K562 (cell line): ENCODE data around the gene ST8SIA1. TPM values are rescaled to one million over a fixed set of nuclear protein-coding genes. Genes with fewer than 3 reads are reported as not detected.

ENCODE experiments used
- ATAC-seq: fragments of 200-7000 bp; cut with Tn5 transposase; 3 replicates; pipeline ENCODE4 v1.9.1; 2020; ENCODE audit warnings: moderate library complexity
- BruUV-seq: library from RNA; stranded (reverse); fragments of 400-500 nt; replicated peaks from 2 replicates; lab custom pipeline; 2021; lab: Mats Ljungman, UMichigan
- CTCF ChIA-PET: fragments of 300-600 bp; formaldehyde crosslinking; extraction: SDS; loops from one replicate; lab custom pipeline; 2021; ENCODE audit warnings: low intra/inter-chr PET ratio; lab: Yijun Ruan, JAX
- POLR2A ChIA-PET: fragments of 300-600, 350-650 bp; sonication (Branson Sonifier 250); formaldehyde crosslinking; extraction: SDS; loops from one replicate; lab custom pipeline; 2021; ENCODE audit warnings: antibody characterized with exemption, inconsistent platforms; lab: Yijun Ruan, JAX
- DNase-seq, 4 experiments: peaks; one replicate each; pipeline versions ENCODE4 v3.0.0 to v3.0.0-alpha.2; 2011 to 2018; ENCODE audit warnings: low spot score in 3 of 4, mixed read lengths in 3 of 4; ENCODE audit errors: extremely low read depth in 1 of 4
- FAIRE-seq: peaks from 2 replicates; lab custom pipeline; 2011; peaks lifted over from hg19 to GRCh38; lab: Jason Lieb, UNC
- H2AFZ ChIP-seq: 2 replicates; pipeline ENCODE4 v1.6.0; 2011; ENCODE audit warnings: low read depth, low read length, control low read depth, inconsistent platforms
- H3K27ac ChIP-seq: fragments of 200-600 bp; 3 replicates; pipeline ENCODE4 v1.8.0; 2011; ENCODE audit warnings: low read depth, mild to moderate bottlenecking, control low read depth, inconsistent platforms, low read length, moderate library complexity, mixed read lengths; ENCODE audit errors: extremely low read depth
- H3K27me3 ChIP-seq, 2 experiments: fragments of 300-600 bp in 1 of 2; 2 replicates in 1 of 2; 3 replicates in 1 of 2; pipeline versions ENCODE4 v1.6.0 to v1.8.0; 2011; ENCODE audit warnings: inconsistent platforms in 2 of 2, low read length in 2 of 2, mild to moderate bottlenecking in 1 of 2, mixed read lengths in 1 of 2, moderate library complexity in 1 of 2; ENCODE audit not compliant: control insufficient read depth in 2 of 2, insufficient read depth in 2 of 2
- H3K36me3 ChIP-seq: fragments of 300-600 bp; 3 replicates; pipeline ENCODE4 v1.8.0; 2011; ENCODE audit warnings: mild to moderate bottlenecking, low read length, inconsistent platforms; ENCODE audit not compliant: control insufficient read depth, insufficient read depth
- H3K4me1 ChIP-seq, 2 experiments: fragments of 200-600 bp in 1 of 2; replicated peaks in 1 of 2; 2 replicates in 1 of 2; 3 replicates in 1 of 2; pipeline versions ENCODE4 v1.5.1 to v1.8.0; 2011; ENCODE audit warnings: inconsistent platforms in 2 of 2, low read length in 2 of 2, mild to moderate bottlenecking in 1 of 2, mixed read lengths in 1 of 2, moderate library complexity in 1 of 2; ENCODE audit not compliant: control insufficient read depth in 2 of 2, insufficient read depth in 2 of 2
- H3K4me2 ChIP-seq: 2 replicates; pipeline ENCODE4 v1.6.1; 2011; ENCODE audit warnings: low read length, control low read depth, inconsistent platforms, mixed read lengths; ENCODE audit not compliant: insufficient read depth
- H3K4me3 ChIP-seq: fragments of 200-600 bp; sonication (generic), shearing (Covaris generic); 2 replicates; pipeline ENCODE4 v1.5.1; 2016; ENCODE audit warnings: control low read depth, inconsistent platforms
- H3K79me2 ChIP-seq: fragments of 200-600 bp; 3 replicates; pipeline ENCODE4 v1.8.0; 2011; ENCODE audit warnings: low read length, inconsistent platforms; ENCODE audit not compliant: control insufficient read depth, insufficient read depth
- H3K9ac ChIP-seq, 2 experiments: 2 replicates each; pipeline versions ENCODE4 v1.6.0 to v1.6.1; 2011; ENCODE audit warnings: low read depth in 2 of 2, low read length in 2 of 2, control low read depth in 1 of 2, inconsistent platforms in 1 of 2, mild to moderate bottlenecking in 1 of 2, mixed read lengths in 1 of 2; ENCODE audit not compliant: insufficient read depth in 1 of 2
- H3K9me1 ChIP-seq: one replicate; pipeline ENCODE4 v1.6.0; 2011; ENCODE audit warnings: inconsistent platforms, mild to moderate bottlenecking, low read length, moderate library complexity; ENCODE audit not compliant: control insufficient read depth, insufficient read depth
- H3K9me3 ChIP-seq: replicated peaks from 2 replicates; pipeline ENCODE4 v1.5.1; 2011; ENCODE audit warnings: low read depth, low read length, inconsistent platforms; ENCODE audit not compliant: control insufficient read depth, insufficient read depth
- H4K20me1 ChIP-seq: replicated peaks from 2 replicates; pipeline ENCODE4 v1.6.1; 2011; ENCODE audit warnings: low read length, inconsistent platforms, mixed read lengths; ENCODE audit not compliant: control insufficient read depth, insufficient read depth
- CHCHD3 ChIP-seq: fragments of 250-450 bp; sonication (Bioruptor Pico); IDR thresholded peaks from 2 replicates; pipeline ENCODE4 v2.1.2; 2022; ENCODE audit warnings: mild to moderate bottlenecking
- ESRRA ChIP-seq: fragments of 450-650 bp; IDR thresholded peaks from 2 replicates; pipeline ENCODE4 v1.6.1; 2014; ENCODE audit warnings: low read depth, mild to moderate bottlenecking, moderate library complexity, borderline replicate concordance
- MTA2 ChIP-seq: fragments of 450-650 bp; IDR thresholded peaks from 2 replicates; pipeline ENCODE4 v1.6.1; 2016; ENCODE audit warnings: low read depth
- POLR2A ChIP-seq: fragments of 450-650 bp; conservative IDR thresholded peaks from 2 replicates; pipeline ENCODE4 v1.6.1; 2016
- SP2 ChIP-seq: IDR thresholded peaks from 2 replicates; pipeline ENCODE4 v1.6.1; 2011; ENCODE audit warnings: mild to moderate bottlenecking, low read depth, low read length, moderate library complexity; ENCODE audit not compliant: poor library complexity, severe bottlenecking; ENCODE audit errors: extremely low read depth
- TAF7 ChIP-seq: fragments of 450-650 bp; IDR thresholded peaks from 2 replicates; pipeline ENCODE4 v1.6.1; 2016; ENCODE audit warnings: missing genetic modification characterization, missing compliant biosample characterization
- ZNF134 ChIP-seq: fragments of 250-450 bp; sonication (Bioruptor Pico); conservative IDR thresholded peaks from 2 replicates; pipeline ENCODE4 v1.4.0; 2020
- ZNF282 ChIP-seq: sonication (generic); formaldehyde crosslinking; IDR thresholded peaks from 2 replicates; pipeline ENCODE4 v1.8.1; 2023; ENCODE audit warnings: missing genetic modification reagents
- WGBS: fragments of 100-300 bp; shearing (Covaris generic); methylation state at CpG from one replicate; pipeline ENCODE4 v1.1.6; 2016; ENCODE audit warnings: low coverage, mixed read lengths; ENCODE audit not compliant: insufficient coverage; ENCODE audit errors: missing lambda C conversion rate; 5-methylcytosine and 5-hydroxymethylcytosine counted together
- in situ Hi-C: fragments of 300-500 bp; cut with MboI; formaldehyde crosslinking; loops from 4 replicates; pipeline ENCODE4 v1.15.0; 2018; ENCODE audit warnings: inconsistent platforms, mixed read lengths
- intact Hi-C: fragments of 100-400 bp; cut with micrococcal nuclease; formaldehyde crosslinking; loops from 2 replicates; pipeline ENCODE4 v1.14.2; 2022
- polyA plus RNA-seq, 8 experiments: library from polyadenylated mRNA; depleted of rRNA in 4 of 8; stranded (reverse) in 5 of 8; unstranded in 3 of 8; fragments of >200 nt; fragmentation: Nextera tagmentation in 2 of 8; fragmentation: Illumina TruSeq in 1 of 8; extraction: Ambion mirVana in 2 of 8; extraction: Trizol in 1 of 8; gene quantifications; 2 replicates each; pipeline versions ENCODE4 v1.2.1 to v1.2.3, GENCODE V29; 2011 to 2014; ENCODE audit warnings: inconsistent platforms in 1 of 8, missing spikeins in 1 of 8
- total RNA-seq, 7 experiments: library from RNA; depleted of rRNA in 6 of 7; stranded (reverse); fragments of >200 nt in 6 of 7; fragmentation: Illumina TruSeq in 2 of 7; extraction: Trizol in 2 of 7; gene quantifications; 2 replicates each; pipeline versions ENCODE4 v1.2.1 to v1.2.3, GENCODE V29; 2011 to 2021; ENCODE audit warnings: low replicate concordance in 1 of 7
- TF ChIP-seq, protein P1 (sequence below): fragments of 250-450 bp; sonication (Bioruptor Pico); IDR thresholded peaks from 2 replicates; pipeline ENCODE4 v1.5.0; 2021
- TF ChIP-seq, protein P2 (sequence below): fragments of 450-650 bp; IDR thresholded peaks from 2 replicates; pipeline ENCODE4 v1.6.1; 2017; ENCODE audit warnings: antibody characterized with exemption, mild to moderate bottlenecking
- TF ChIP-seq, protein P3 (sequence below): fragments of 250-450 bp; sonication (Bioruptor Pico); IDR thresholded peaks from 2 replicates; pipeline ENCODE4 v1.8.0; 2021; ENCODE audit warnings: mild to moderate bottlenecking, moderate library complexity
- TF ChIP-seq, protein P4 (sequence below): fragments of 450-650 bp; formaldehyde crosslinking; IDR thresholded peaks from 2 replicates; pipeline ENCODE4 v1.4.0; 2020; ENCODE audit warnings: mild to moderate bottlenecking, mixed read lengths
- TF ChIP-seq, protein P5 (sequence below): IDR thresholded peaks from 2 replicates; pipeline ENCODE4 v1.6.1; 2012; ENCODE audit warnings: low read depth, low read length, improper control_type of control experiment, borderline replicate concordance

Gene ST8SIA1
- total and polyA plus RNA-seq, 9 of the 15 experiments (the other 6 are each of a cell fraction or from before 2014, with no cell fraction given), result 0.86 to 26.3 (median 4.3) TPM

DNA sequence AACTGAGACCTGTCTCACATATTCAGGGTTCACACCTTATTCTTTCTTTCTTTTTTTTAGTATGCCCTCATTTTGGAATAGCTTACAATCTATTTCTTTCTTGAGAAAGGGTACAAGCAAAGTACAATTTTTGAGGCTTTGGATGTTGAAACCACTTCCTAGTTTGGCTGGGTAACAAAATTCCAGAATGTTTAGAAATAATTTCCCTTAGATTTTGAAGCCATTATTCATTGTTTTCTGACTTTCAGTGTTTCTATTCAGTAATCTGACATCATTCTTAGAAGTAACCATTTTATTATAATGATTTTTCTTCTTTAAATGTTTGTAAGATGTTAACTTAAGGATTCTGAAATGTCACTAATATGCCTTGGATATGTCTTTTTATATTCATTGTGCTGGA, 28.2 kb downstream of the ST8SIA1 start (continued):
- TF ChIP-seq, protein P1, sequence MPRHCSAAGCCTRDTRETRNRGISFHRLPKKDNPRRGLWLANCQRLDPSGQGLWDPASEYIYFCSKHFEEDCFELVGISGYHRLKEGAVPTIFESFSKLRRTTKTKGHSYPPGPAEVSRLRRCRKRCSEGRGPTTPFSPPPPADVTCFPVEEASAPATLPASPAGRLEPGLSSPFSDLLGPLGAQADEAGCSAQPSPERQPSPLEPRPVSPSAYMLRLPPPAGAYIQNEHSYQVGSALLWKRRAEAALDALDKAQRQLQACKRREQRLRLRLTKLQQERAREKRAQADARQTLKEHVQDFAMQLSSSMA, result no peak
- TF ChIP-seq SP2 (no peak), CHCHD3 (no peak), ZNF134 (CRISPR knock-in tag) (no peak)
- TF ChIP-seq, all 486 proteins: peak for 0

DNA sequence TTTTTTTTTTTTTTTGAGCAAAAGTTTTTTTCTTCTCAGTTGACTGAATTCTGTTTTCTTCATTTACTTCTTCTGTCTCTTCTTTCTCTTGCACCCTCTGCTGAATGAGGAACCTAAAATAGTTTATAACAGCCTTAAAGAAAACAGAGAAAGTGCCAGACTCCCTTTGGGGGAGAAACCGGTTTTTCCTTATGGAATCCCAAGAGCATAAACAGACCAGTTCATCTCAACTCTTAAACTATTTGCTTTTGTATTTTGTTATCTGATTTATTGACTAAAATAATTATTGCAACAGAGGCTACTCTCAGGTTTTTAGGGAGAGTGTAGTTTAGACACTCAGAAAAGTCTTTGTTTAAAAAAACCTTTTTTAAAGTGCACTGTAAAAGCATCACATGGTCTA, 30.2 kb downstream of the ST8SIA1 start:
- 0% methylated on average over 1 of the region's 1 CpG for WGBS
- POLR2A ChIA-PET, result no interaction called here
- intact Hi-C loops (no loop called here), in situ Hi-C loops (no loop called here)
- Histone ChIP-seq H3K27ac (no peak overlapping the region), H3K9ac (no peak overlapping the region), H2AFZ (no peak overlapping the region), H3K27me3 (no peaks in the 10 kb centered on the region), H3K9me1 (no peaks in the 10 kb centered on the region), H3K9me3 (no peaks in the 10 kb centered on the region), H3K4me2 (no peak overlapping the region), H3K79me2 (no peaks in the 10 kb centered on the region), H3K4me1 (no peaks in the 10 kb centered on the region), H3K4me3 (no peak overlapping the region), H3K36me3 (no peaks in the 10 kb centered on the region), H4K20me1 (no peaks in the 10 kb centered on the region)
- FAIRE-seq (no peak), ATAC-seq (no peak), DNase-seq (no peak)
- CTCF ChIA-PET, result no interaction called here
- no TSS peak for BruUV-seq
- TF ChIP-seq POLR2A (no peak), ZNF282 (CRISPR knock-in tag) (no peak), TAF7 (tag) (no peak), MTA2 (no peak), ESRRA (no peak)
- TF ChIP-seq, protein P2, sequence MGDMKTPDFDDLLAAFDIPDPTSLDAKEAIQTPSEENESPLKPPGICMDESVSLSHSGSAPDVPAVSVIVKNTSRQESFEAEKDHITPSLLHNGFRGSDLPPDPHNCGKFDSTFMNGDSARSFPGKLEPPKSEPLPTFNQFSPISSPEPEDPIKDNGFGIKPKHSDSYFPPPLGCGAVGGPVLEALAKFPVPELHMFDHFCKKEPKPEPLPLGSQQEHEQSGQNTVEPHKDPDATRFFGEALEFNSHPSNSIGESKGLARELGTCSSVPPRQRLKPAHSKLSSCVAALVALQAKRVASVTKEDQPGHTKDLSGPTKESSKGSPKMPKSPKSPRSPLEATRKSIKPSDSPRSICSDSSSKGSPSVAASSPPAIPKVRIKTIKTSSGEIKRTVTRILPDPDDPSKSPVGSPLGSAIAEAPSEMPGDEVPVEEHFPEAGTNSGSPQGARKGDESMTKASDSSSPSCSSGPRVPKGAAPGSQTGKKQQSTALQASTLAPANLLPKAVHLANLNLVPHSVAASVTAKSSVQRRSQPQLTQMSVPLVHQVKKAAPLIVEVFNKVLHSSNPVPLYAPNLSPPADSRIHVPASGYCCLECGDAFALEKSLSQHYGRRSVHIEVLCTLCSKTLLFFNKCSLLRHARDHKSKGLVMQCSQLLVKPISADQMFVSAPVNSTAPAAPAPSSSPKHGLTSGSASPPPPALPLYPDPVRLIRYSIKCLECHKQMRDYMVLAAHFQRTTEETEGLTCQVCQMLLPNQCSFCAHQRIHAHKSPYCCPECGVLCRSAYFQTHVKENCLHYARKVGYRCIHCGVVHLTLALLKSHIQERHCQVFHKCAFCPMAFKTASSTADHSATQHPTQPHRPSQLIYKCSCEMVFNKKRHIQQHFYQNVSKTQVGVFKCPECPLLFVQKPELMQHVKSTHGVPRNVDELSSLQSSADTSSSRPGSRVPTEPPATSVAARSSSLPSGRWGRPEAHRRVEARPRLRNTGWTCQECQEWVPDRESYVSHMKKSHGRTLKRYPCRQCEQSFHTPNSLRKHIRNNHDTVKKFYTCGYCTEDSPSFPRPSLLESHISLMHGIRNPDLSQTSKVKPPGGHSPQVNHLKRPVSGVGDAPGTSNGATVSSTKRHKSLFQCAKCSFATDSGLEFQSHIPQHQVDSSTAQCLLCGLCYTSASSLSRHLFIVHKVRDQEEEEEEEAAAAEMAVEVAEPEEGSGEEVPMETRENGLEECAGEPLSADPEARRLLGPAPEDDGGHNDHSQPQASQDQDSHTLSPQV, result no peak
- TF ChIP-seq, protein P3, sequence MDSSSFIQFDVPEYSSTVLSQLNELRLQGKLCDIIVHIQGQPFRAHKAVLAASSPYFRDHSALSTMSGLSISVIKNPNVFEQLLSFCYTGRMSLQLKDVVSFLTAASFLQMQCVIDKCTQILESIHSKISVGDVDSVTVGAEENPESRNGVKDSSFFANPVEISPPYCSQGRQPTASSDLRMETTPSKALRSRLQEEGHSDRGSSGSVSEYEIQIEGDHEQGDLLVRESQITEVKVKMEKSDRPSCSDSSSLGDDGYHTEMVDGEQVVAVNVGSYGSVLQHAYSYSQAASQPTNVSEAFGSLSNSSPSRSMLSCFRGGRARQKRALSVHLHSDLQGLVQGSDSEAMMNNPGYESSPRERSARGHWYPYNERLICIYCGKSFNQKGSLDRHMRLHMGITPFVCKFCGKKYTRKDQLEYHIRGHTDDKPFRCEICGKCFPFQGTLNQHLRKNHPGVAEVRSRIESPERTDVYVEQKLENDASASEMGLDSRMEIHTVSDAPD (CRISPR knock-in tag), result no peak
- TF ChIP-seq, protein P4, sequence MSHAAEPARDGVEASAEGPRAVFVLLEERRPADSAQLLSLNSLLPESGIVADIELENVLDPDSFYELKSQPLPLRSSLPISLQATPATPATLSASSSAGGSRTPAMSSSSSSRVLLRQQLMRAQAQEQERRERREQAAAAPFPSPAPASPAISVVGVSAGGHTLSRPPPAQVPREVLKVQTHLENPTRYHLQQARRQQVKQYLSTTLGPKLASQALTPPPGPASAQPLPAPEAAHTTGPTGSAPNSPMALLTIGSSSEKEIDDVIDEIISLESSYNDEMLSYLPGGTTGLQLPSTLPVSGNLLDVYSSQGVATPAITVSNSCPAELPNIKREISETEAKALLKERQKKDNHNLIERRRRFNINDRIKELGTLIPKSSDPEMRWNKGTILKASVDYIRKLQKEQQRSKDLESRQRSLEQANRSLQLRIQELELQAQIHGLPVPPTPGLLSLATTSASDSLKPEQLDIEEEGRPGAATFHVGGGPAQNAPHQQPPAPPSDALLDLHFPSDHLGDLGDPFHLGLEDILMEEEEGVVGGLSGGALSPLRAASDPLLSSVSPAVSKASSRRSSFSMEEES (CRISPR knock-in tag), result no peak
- TF ChIP-seq, protein P5, sequence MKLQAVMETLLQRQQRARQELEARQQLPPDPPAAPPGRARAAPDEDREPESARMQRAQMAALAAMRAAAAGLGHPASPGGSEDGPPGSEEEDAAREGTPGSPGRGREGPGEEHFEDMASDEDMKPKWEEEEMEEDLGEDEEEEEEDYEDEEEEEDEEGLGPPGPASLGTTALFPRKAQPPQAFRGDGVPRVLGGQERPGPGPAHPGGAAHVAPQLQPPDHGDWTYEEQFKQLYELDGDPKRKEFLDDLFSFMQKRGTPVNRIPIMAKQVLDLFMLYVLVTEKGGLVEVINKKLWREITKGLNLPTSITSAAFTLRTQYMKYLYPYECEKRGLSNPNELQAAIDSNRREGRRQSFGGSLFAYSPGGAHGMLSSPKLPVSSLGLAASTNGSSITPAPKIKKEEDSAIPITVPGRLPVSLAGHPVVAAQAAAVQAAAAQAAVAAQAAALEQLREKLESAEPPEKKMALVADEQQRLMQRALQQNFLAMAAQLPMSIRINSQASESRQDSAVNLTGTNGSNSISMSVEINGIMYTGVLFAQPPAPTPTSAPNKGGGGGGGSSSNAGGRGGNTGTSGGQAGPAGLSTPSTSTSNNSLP, result no peak
